Loucy (cell line): ENCODE data around the gene SP6.

Source experiments
- H2AFZ ChIP-seq: fragments of 200-600 bp; sonication (generic); 2 replicates; pipeline ENCODE4 v1.6.0; 2016; ENCODE audit warnings: antibody characterized with exemption, mild to moderate bottlenecking, low read length, moderate library complexity
- H3F3A ChIP-seq: fragments of 200-600 bp; 2 replicates; pipeline ENCODE4 v1.6.0; 2016; ENCODE audit warnings: antibody characterized with exemption, low read depth, mild to moderate bottlenecking
- H3K27me3 ChIP-seq: fragments of 200-600 bp; sonication (generic); 2 replicates; pipeline ENCODE4 v1.6.1; 2014; ENCODE audit warnings: low read length, mild to moderate bottlenecking; ENCODE audit not compliant: insufficient read depth, poor library complexity, severe bottlenecking
- H3K36me3 ChIP-seq: fragments of 200-600 bp; sonication (generic); 2 replicates; pipeline ENCODE4 v1.6.1; 2016; ENCODE audit warnings: low read length; ENCODE audit not compliant: insufficient read depth
- H3K4me1 ChIP-seq: fragments of 200-600 bp; sonication (generic); 2 replicates; pipeline ENCODE4 v1.5.1; 2014; ENCODE audit warnings: low read length, mild to moderate bottlenecking; ENCODE audit not compliant: insufficient read depth, poor library complexity, severe bottlenecking
- H3K4me2 ChIP-seq: fragments of 200-600 bp; sonication (generic); 2 replicates; pipeline ENCODE4 v1.6.0; 2014; ENCODE audit warnings: antibody characterized with exemption, low read length, low read depth, mild to moderate bottlenecking; ENCODE audit not compliant: poor library complexity, severe bottlenecking
- H3K4me3 ChIP-seq: fragments of 200-600 bp; sonication (generic); 2 replicates; pipeline ENCODE4 v1.5.1; 2014; ENCODE audit warnings: low read length, mild to moderate bottlenecking, mixed read lengths; ENCODE audit not compliant: poor library complexity, severe bottlenecking
- H3K79me2 ChIP-seq: fragments of 200-600 bp; sonication (generic); 2 replicates; pipeline ENCODE4 v1.6.1; 2014; ENCODE audit warnings: low read length; ENCODE audit not compliant: insufficient read depth
- H3K9ac ChIP-seq: fragments of 200-600 bp; sonication (generic); 2 replicates; pipeline ENCODE4 v1.6.0; 2014; ENCODE audit warnings: mild to moderate bottlenecking, low read depth, low read length, moderate library complexity; ENCODE audit not compliant: poor library complexity, severe bottlenecking
- H3K9me2 ChIP-seq: fragments of 200-600 bp; sonication (generic); replicated peaks from 2 replicates; pipeline ENCODE4 v1.6.1; 2016; ENCODE audit warnings: low read depth, low read length, mixed read lengths
- H3K9me3 ChIP-seq: fragments of 200-600 bp; sonication (generic); 2 replicates; pipeline ENCODE4 v1.6.1; 2014; ENCODE audit warnings: mild to moderate bottlenecking, antibody characterized with exemption, low read length, low read depth; ENCODE audit not compliant: insufficient read depth
- H4K20me1 ChIP-seq: fragments of 200-600 bp; sonication (generic); 2 replicates; pipeline ENCODE4 v1.6.0; 2014; ENCODE audit warnings: antibody characterized with exemption, low read length, mild to moderate bottlenecking; ENCODE audit not compliant: insufficient read depth, poor library complexity, severe bottlenecking
- EZH2phosphoT487 ChIP-seq: fragments of 200-600 bp; IDR thresholded peaks from 2 replicates; pipeline ENCODE4 v1.6.1; 2018; ENCODE audit warnings: antibody characterized with exemption, mild to moderate bottlenecking, moderate library complexity, borderline replicate concordance
- TF ChIP-seq, protein P1 (sequence below): fragments of 200-600 bp; sonication (generic); conservative IDR thresholded peaks from 2 replicates; pipeline ENCODE4 v1.5.1; 2014; ENCODE audit warnings: mild to moderate bottlenecking, antibody characterized with exemption, low read length

The SP6 gene

DNA sequence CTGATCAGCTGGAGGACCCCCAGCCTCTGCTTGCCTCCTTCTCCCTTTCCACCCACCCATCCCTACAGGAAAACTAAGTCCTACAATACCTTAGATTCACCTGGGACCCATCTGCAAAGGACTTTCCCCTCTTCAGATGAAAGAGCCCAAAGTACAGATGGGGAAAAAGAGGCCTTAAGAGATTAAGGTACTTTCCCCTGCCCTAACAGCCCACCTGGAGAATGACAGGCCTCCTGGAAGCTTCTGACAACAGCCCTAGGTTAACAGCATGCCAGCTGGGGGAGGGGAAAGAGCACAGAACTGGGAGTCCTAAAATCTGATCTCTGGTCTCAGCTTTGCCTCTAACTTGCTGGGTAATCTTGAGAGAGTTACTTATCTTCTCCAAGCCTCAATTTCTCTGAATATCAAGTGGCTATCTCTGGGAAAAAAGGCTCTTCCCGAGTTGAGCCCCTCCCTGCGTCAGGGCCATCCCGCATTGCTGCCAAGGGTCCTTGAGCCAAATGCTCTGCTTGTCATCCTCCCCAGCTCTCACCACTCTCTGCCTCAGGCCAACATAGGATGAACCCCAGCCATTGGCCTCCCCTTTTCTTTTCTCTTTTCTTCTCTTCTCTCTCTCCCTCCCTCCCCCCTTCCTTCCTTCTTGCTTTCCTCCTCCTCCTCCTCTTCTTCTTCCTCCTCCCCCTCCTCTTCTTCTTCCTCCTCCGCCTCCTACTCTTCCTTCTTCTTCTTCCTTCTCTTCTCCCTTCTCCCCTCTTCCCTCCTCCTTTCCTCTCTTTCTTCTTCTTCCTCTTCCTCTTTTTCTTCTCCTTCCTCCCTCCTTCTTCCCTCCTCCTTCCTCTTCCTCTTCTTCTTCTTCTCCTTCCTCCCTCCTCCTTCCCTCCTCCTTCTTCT lies 22.5 kb upstream of the SP6 start:
- no peak overlapping the region for H3K9ac ChIP-seq
- no peak overlapping the region for H3K4me3 ChIP-seq
- no peaks in the 10 kb centered on the region for H3K9me2 ChIP-seq
- H3F3A ChIP-seq, result no peaks in the 10 kb centered on the region
- H3K27me3 ChIP-seq, result no peaks in the 10 kb centered on the region
- no peaks in the 10 kb centered on the region for H3K36me3 ChIP-seq
- no peaks in the 10 kb centered on the region for H3K79me2 ChIP-seq
- H2AFZ ChIP-seq, result no peak overlapping the region
- no peaks in the 10 kb centered on the region for H3K9me3 ChIP-seq
- no peak overlapping the region for H3K4me2 ChIP-seq
- TF ChIP-seq, protein P1, sequence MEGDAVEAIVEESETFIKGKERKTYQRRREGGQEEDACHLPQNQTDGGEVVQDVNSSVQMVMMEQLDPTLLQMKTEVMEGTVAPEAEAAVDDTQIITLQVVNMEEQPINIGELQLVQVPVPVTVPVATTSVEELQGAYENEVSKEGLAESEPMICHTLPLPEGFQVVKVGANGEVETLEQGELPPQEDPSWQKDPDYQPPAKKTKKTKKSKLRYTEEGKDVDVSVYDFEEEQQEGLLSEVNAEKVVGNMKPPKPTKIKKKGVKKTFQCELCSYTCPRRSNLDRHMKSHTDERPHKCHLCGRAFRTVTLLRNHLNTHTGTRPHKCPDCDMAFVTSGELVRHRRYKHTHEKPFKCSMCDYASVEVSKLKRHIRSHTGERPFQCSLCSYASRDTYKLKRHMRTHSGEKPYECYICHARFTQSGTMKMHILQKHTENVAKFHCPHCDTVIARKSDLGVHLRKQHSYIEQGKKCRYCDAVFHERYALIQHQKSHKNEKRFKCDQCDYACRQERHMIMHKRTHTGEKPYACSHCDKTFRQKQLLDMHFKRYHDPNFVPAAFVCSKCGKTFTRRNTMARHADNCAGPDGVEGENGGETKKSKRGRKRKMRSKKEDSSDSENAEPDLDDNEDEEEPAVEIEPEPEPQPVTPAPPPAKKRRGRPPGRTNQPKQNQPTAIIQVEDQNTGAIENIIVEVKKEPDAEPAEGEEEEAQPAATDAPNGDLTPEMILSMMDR, result no peak
- TF ChIP-seq EZH2phosphoT487, result no peak
- no peaks in the 10 kb centered on the region for H3K4me1 ChIP-seq
- H4K20me1 ChIP-seq, result no peaks in the 10 kb centered on the region

DNA sequence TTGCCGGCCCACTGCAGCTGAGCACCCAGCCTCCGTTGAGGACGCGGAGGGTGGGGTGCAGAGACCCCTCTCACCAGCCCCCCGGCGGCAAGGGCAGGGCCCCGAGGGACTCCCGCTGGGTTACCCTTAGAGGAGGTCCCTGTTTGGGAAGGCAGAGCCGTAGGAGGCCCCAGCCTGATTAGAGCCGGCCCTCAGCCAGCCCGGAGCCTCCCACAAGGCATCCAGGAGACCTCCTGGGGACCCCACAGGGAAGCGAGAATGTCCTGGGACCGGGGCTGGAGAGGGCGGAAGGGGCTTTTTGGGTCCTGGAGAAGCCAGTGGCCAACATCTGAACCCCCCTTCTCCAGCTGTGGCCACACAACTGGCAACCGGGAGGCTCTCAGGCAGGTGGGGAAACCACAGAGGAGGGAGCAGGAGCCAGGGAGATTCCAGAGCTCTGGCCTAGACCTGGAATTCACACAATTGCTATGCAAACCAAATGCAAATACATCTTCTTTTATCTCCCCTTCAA lies 21.7 kb upstream of the SP6 start:
- H2AFZ ChIP-seq, result no peak overlapping the region
- no peak overlapping the region for H3K9ac ChIP-seq
- no peak overlapping the region for H3K4me3 ChIP-seq
- no peak overlapping the region for H3K4me2 ChIP-seq
- H4K20me1 ChIP-seq, result no peaks in the 10 kb centered on the region
- H3K9me3 ChIP-seq, result no peaks in the 10 kb centered on the region
- no peaks in the 10 kb centered on the region for H3K9me2 ChIP-seq
- H3K79me2 ChIP-seq, result no peaks in the 10 kb centered on the region
- no peaks in the 10 kb centered on the region for H3K4me1 ChIP-seq
- no peaks in the 10 kb centered on the region for H3K36me3 ChIP-seq
- H3F3A ChIP-seq, result no peaks in the 10 kb centered on the region
- TF ChIP-seq, protein P1, result no peak
- TF ChIP-seq EZH2phosphoT487, result no peak
- no peaks in the 10 kb centered on the region for H3K27me3 ChIP-seq

DNA sequence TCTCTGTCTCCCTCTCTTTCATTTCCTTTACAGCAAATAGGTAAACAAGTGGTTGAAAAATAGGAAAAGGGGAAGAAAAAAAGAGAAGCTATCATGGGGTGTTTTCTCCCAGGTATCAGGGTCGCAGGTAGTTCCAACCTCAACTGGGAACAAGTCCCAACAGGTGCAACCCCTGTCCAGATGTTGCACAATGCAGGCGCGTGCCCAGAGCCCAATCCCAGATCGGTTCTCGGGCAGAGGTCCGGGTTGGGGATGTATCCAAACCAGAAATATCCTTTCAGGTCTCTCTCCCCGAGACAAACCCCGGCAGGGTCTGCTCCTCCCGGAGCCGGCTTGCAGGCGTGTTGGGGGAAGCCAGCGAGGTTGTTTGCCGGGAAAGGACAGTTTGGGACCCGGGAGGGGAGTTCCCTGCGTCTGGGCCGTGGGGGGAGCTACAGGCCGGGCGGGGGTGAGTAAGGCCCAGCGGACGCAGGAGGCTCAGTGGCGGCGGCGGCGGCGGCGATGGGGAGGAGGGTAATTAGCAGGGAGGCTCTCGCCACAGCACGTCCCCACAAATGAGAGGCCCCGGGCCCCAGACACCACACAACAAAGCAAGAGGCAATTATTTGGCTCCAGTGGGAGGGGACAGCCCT lies 21.2 kb upstream of the SP6 start:
- Histone ChIP-seq H3K27me3 (no peaks in the 10 kb centered on the region), H4K20me1 (no peaks in the 10 kb centered on the region), H3K9me2 (no peaks in the 10 kb centered on the region), H3K4me1 (no peaks in the 10 kb centered on the region), H3K4me2 (no peak overlapping the region), H3K9me3 (no peaks in the 10 kb centered on the region), H2AFZ (no peak overlapping the region), H3K79me2 (no peaks in the 10 kb centered on the region), H3F3A (no peaks in the 10 kb centered on the region), H3K9ac (no peak overlapping the region), H3K36me3 (no peaks in the 10 kb centered on the region), H3K4me3 (no peak overlapping the region)
- TF ChIP-seq, protein P1, result no peak
- TF ChIP-seq EZH2phosphoT487, result no peak
